ENCODE results near the gene ZNHIT2. TPM values are rescaled to one million over a fixed set of nuclear protein-coding genes. Genes with fewer than 3 reads are reported as not detected.

Gene ZNHIT2
- total RNA-seq, 1 donor from 2014 or later, result 1.5 TPM

DNA sequence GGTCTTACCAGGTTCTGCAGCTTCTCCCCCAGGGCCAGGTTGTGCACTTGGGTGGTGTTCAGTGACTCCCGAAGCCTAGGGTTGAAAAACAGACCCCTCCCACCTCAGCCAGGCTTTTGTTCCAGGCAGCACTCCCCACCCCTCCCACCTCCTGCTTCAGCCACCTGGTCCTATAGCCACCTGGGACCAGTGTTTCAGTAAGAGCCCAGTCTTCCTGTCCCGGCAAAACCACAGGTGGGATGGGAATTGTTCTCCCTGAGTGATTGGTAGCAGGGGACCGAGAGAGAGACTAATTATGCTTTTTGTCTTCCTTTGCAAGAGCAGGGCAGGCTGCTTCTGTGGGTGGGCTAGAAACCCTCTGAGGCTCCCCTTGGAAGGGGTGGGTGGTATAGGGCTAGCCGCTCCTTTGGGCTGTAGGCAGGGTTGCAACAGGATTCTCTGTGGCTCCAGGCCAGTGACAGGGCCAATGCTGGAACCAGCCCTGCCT lies 50.7 kb downstream of the ZNHIT2 start:
- H3F3A ChIP-seq (ENCODE audit: low read depth), result peaks cover 8% of the 10 kb centered on the region
- DNase-seq (ENCODE audit: low spot score), result peak; percentile 37
- Mint-ChIP-seq H3K4me3 (no peak overlapping the region), H3K27ac (no peak overlapping the region), H3K36me3 (no peaks in the 10 kb centered on the region), H3K27me3 (ENCODE audit: insufficient read depth, low read depth) (peaks cover under 1% of the 10 kb centered on the region), H3K4me1 (peaks cover 2% of the 10 kb centered on the region), H3K9me3 (no peaks in the 10 kb centered on the region)
- H3K9ac ChIP-seq, result no peak overlapping the region
- TF ChIP-seq EZH2phosphoT487 (IDR thresholded peaks at IDR 0.05), result no peak
- H3K9me3 ChIP-seq (ENCODE audit: low read depth), result no peaks in the 10 kb centered on the region
- peaks cover 15% of the 10 kb centered on the region for H3K4me1 ChIP-seq
- H2AFZ ChIP-seq (replicated peaks), result peak overlapping the region; percentile 68
- H3K36me3 ChIP-seq, result no peaks in the 10 kb centered on the region
- no peaks in the 10 kb centered on the region for H3K79me2 ChIP-seq (ENCODE audit: low read depth)
- H4K20me1 ChIP-seq (ENCODE audit: low read depth), result no peaks in the 10 kb centered on the region
- H3K27me3 ChIP-seq, result no peaks in the 10 kb centered on the region
- H3K27ac ChIP-seq, result no peak overlapping the region
- no peak overlapping the region for H3K4me3 ChIP-seq
- H3K4me2 ChIP-seq, result peak overlapping the region; percentile 27

Small RNA genes lying within 50 kb of the gene (microRNA-seq; reads per million reads assigned to microRNA genes)
- gene MIR6751, result not detected

Small RNA genes lying within 50 kb of the gene (small RNA-seq; reads per million reads assigned to genes)
- gene HIGD1AP10 (not detected), gene PDCL2P2 (not detected), gene RNU2-23P (0.68 reads per million, percentile 67 among the genes with 10 or more reads in this experiment)

Other genes with a start within 250 kb of the ZNHIT2 start
- gene EHD1, start 239.1 kb downstream of the ZNHIT2 start, total RNA-seq (ENCODE audit: low replicate concordance), result 19.8 and 39.7 TPM in 2 replicates
- gene ATG2A, start 200.5 kb downstream of the ZNHIT2 start, total RNA-seq (ENCODE audit: low replicate concordance), result 4.4 and 16.6 TPM in 2 replicates
- 5.7 and 11.3 TPM in 2 replicates for gene PPP2R5B, start 193.0 kb downstream of the ZNHIT2 start, total RNA-seq (ENCODE audit: low replicate concordance)
- 1.5 TPM in 1 of 2 replicates, not detected in the other for gene GPHA2, start 181.8 kb downstream of the ZNHIT2 start, total RNA-seq (ENCODE audit: low replicate concordance)
- 0.06 TPM in 1 of 2 replicates, not detected in the other for gene MAJIN, start 145.6 kb downstream of the ZNHIT2 start, total RNA-seq (ENCODE audit: low replicate concordance)
- gene BATF2, start 120.7 kb downstream of the ZNHIT2 start, total RNA-seq (ENCODE audit: low replicate concordance), result 0.28 TPM in 1 of 2 replicates, not detected in the other
- 171 and 287 TPM in 2 replicates for gene ARL2, start 103.5 kb downstream of the ZNHIT2 start, total RNA-seq (ENCODE audit: low replicate concordance)
- gene SNX15, start 90.3 kb downstream of the ZNHIT2 start, total RNA-seq (ENCODE audit: low replicate concordance), result 10.7 and 16.8 TPM in 2 replicates
- gene SAC3D1, start 76.5 kb downstream of the ZNHIT2 start, total RNA-seq (ENCODE audit: low replicate concordance), result 3.0 and 13.2 TPM in 2 replicates
- 0.80 and 3.0 TPM in 2 replicates for gene NAALADL1, start 59.1 kb downstream of the ZNHIT2 start, total RNA-seq (ENCODE audit: low replicate concordance)
- 46.7 and 57.3 TPM in 2 replicates for gene CDCA5, start 33.7 kb downstream of the ZNHIT2 start, total RNA-seq (ENCODE audit: low replicate concordance)
- 12.6 and 36.1 TPM in 2 replicates for gene ZFPL1, start 33.5 kb downstream of the ZNHIT2 start, total RNA-seq (ENCODE audit: low replicate concordance)
- 80.4 and 252 TPM in 2 replicates for gene VPS51, start 21.5 kb downstream of the ZNHIT2 start, total RNA-seq (ENCODE audit: low replicate concordance)
- 36.1 and 109 TPM in 2 replicates for gene TM7SF2, start 5.8 kb downstream of the ZNHIT2 start, total RNA-seq (ENCODE audit: low replicate concordance)
- 227 and 288 TPM in 2 replicates for gene FAU, start 4.4 kb upstream of the ZNHIT2 start, total RNA-seq (ENCODE audit: low replicate concordance)
- 38.3 and 57.5 TPM in 2 replicates for gene MRPL49, start 4.6 kb upstream of the ZNHIT2 start, total RNA-seq (ENCODE audit: low replicate concordance)
- 7.2 and 12.0 TPM in 2 replicates for gene SYVN1, start 16.8 kb upstream of the ZNHIT2 start, total RNA-seq (ENCODE audit: low replicate concordance)
- not detected in 2 replicates for gene SPDYC, start 52.5 kb upstream of the ZNHIT2 start, total RNA-seq (ENCODE audit: low replicate concordance)
- gene CAPN1, start 64.2 kb upstream of the ZNHIT2 start, total RNA-seq (ENCODE audit: low replicate concordance), result 24.3 and 57.3 TPM in 2 replicates
- gene POLA2, start 144.3 kb upstream of the ZNHIT2 start, total RNA-seq (ENCODE audit: low replicate concordance), result 33.3 and 47.7 TPM in 2 replicates
- gene CDC42EP2, start 197.2 kb upstream of the ZNHIT2 start, total RNA-seq (ENCODE audit: low replicate concordance), result 0.11 and 0.87 TPM in 2 replicates
- 63.3 and 72.1 TPM in 2 replicates for gene DPF2, start 216.2 kb upstream of the ZNHIT2 start, total RNA-seq (ENCODE audit: low replicate concordance)
- 2.5 and 4.3 TPM in 2 replicates for gene TIGD3, start 237.1 kb upstream of the ZNHIT2 start, total RNA-seq (ENCODE audit: low replicate concordance)